ENCODE data around the gene MDM2. TPM values are rescaled to one million over a fixed set of nuclear protein-coding genes. Genes with fewer than 3 reads are reported as not detected.

The MDM2 gene
- total RNA-seq, 4 donors from 2014 or later = 64.0 to 124 (median 85.0) TPM

DNA sequence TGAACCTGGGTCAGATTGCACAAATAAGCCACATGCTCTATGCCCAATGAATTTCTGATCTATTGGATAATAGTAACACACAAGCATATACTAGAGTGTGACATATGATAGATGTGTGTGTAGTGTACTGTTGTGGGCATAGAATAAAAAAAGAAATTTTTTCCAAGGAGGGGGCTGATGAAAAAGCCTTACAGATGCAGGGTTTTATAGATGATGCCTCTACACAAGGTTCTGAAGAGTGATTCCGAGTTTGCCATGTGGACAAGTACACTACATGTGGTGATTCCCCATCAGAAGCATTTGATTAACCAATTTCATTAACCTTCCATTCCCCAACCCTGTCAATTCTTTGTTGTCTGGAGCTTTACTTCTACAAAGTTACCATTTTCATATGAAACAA is 79.7 kb downstream of the MDM2 start:
- no peak for DNase-seq
- TF ChIP-seq POLR2A (IDR thresholded peaks at IDR 0.05) = no peak
- TF ChIP-seq CTCF (IDR thresholded peaks at IDR 0.05) = no peak
- Histone ChIP-seq H3K4me1 (no peaks in the 10 kb centered on the region), H3K27me3 (no peaks in the 10 kb centered on the region), H3K4me3 (no peak overlapping the region), H3K9me3 (no peaks in the 10 kb centered on the region), H3K27ac (no peak overlapping the region), H3K36me3 (no peaks in the 10 kb centered on the region)
- intact Hi-C loops (cut with DNase I; ENCODE audit: low total_unique reads) = no loop called here

GRCh38 chr12:68888243-68888642 is 80.3 kb downstream of the MDM2 start:
- TF ChIP-seq CTCF (IDR thresholded peaks at IDR 0.05) (no peak), POLR2A (IDR thresholded peaks at IDR 0.05) (no peak)
- no peak for DNase-seq
- H3K27ac ChIP-seq = no peak overlapping the region
- H3K4me3 ChIP-seq = no peak overlapping the region
- no peaks in the 10 kb centered on the region for H3K9me3 ChIP-seq
- no peaks in the 10 kb centered on the region for H3K36me3 ChIP-seq
- H3K4me1 ChIP-seq = no peaks in the 10 kb centered on the region
- no peaks in the 10 kb centered on the region for H3K27me3 ChIP-seq
- intact Hi-C loops (cut with DNase I; ENCODE audit: low total_unique reads) = no loop called here

- intact Hi-C loops (cut with DNase I; ENCODE audit: low total_unique reads) = no loop called here
Observed at GRCh38 chr12:68890701-68891113, 82.7 kb downstream of the MDM2 start.

GRCh38 chr12:68891141-68891540 is 83.2 kb downstream of the MDM2 start:
- Histone ChIP-seq H3K36me3 (no peaks in the 10 kb centered on the region), H3K27ac (no peak overlapping the region), H3K4me3 (no peak overlapping the region), H3K27me3 (no peaks in the 10 kb centered on the region), H3K4me1 (no peaks in the 10 kb centered on the region), H3K9me3 (no peaks in the 10 kb centered on the region)
- intact Hi-C loops (cut with DNase I; ENCODE audit: low total_unique reads) = no loop called here
- no peak for DNase-seq
- TF ChIP-seq CTCF (IDR thresholded peaks at IDR 0.05) = no peak
- TF ChIP-seq POLR2A (IDR thresholded peaks at IDR 0.05) = no peak

More at GRCh38 chr12:68890701-68891113, 82.7 kb downstream of the MDM2 start:
- Histone ChIP-seq H3K27me3 (no peaks in the 10 kb centered on the region), H3K4me3 (no peak overlapping the region), H3K27ac (no peak overlapping the region), H3K36me3 (no peaks in the 10 kb centered on the region), H3K9me3 (no peaks in the 10 kb centered on the region), H3K4me1 (no peaks in the 10 kb centered on the region)
- TF ChIP-seq POLR2A (IDR thresholded peaks at IDR 0.05) (no peak), CTCF (IDR thresholded peaks at IDR 0.05) (no peak)
- no peak for DNase-seq

DNA sequence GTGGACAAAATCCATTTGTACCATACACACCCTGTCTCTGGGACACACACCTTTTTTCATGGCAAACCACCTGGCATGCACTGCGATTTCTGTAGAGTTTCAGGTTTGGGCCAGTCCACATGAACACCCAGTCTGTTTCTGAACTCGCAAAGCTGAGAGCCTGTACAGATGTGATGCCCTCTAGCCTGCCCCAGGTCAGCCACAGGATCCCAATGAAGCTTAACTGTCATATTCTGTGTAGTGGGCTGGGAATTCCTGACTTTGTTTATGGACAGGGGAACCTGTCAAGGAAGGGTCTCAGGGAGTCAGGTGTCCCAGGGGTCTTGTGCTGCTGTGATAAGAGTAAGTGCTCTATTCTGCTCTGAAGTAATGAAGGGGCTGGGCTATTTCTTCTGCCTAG is 85.2 kb downstream of the MDM2 start:
- Histone ChIP-seq H3K27me3 (no peaks in the 10 kb centered on the region), H3K36me3 (no peaks in the 10 kb centered on the region), H3K4me1 (no peaks in the 10 kb centered on the region), H3K9me3 (no peaks in the 10 kb centered on the region), H3K4me3 (no peak overlapping the region), H3K27ac (no peak overlapping the region)
- TF ChIP-seq POLR2A (IDR thresholded peaks at IDR 0.05) (no peak), CTCF (IDR thresholded peaks at IDR 0.05) (no peak)
- intact Hi-C loops (cut with DNase I; ENCODE audit: low total_unique reads) = no loop called here
- no peak for DNase-seq

Data from uterus (tissue), 4 donors.